Spleen (tissue), 11 donors: Measurements from ENCODE around the gene RNF128. TPM values are rescaled to one million over a fixed set of nuclear protein-coding genes. Genes with fewer than 3 reads are reported as not detected.

Source experiments
- DNase-seq: peaks from one replicate; pipeline ENCODE4 v3.0.0-alpha.2; 2020
- H3K27ac ChIP-seq, 8 donors: fragments of 200-600 bp; sonication (generic) in 7 of 8; 1 replicate in 4 of 8; 2 replicates in 4 of 8; pipeline versions ENCODE4 v1.5.0 to v1.8.0; 2016 to 2021; ENCODE audit warnings: inconsistent platforms in 4 of 8, mild to moderate bottlenecking in 4 of 8, moderate library complexity in 1 of 8
- H3K27me3 ChIP-seq, 7 donors: fragments of 200-600 bp; sonication (generic) in 6 of 7; replicated peaks in 1 of 7; 1 replicate in 4 of 7; 2 replicates in 3 of 7; pipeline versions ENCODE4 v1.5.0 to v1.8.0; 2016 to 2021; ENCODE audit warnings: inconsistent platforms in 3 of 7, mild to moderate bottlenecking in 1 of 7
- H3K36me3 ChIP-seq, 6 donors: fragments of 200-600 bp; sonication (generic) in 5 of 6; 1 replicate in 4 of 6; 2 replicates in 2 of 6; pipeline versions ENCODE4 v1.5.0 to v1.8.0; 2016 to 2021; ENCODE audit warnings: inconsistent platforms in 2 of 6
- H3K4me1 ChIP-seq, 6 donors: fragments of 200-600 bp; sonication (generic) in 5 of 6; 1 replicate in 3 of 6; 2 replicates in 3 of 6; pipeline versions ENCODE4 v1.5.0 to v1.8.0; 2016 to 2021; ENCODE audit warnings: inconsistent platforms in 3 of 6
- H3K4me3 ChIP-seq, 8 donors: fragments of 200-600 bp; sonication (generic) in 7 of 8; 1 replicate in 4 of 8; 2 replicates in 4 of 8; pipeline versions ENCODE4 v1.5.0 to v1.8.0; 2016 to 2021; ENCODE audit warnings: inconsistent platforms in 4 of 8, mild to moderate bottlenecking in 4 of 8, moderate library complexity in 2 of 8
- H3K9me3 ChIP-seq, 8 donors: fragments of 200-600 bp; sonication (generic) in 7 of 8; 1 replicate in 4 of 8; 2 replicates in 4 of 8; pipeline versions ENCODE4 v1.5.0 to v1.8.0; 2016 to 2021; ENCODE audit warnings: inconsistent platforms in 4 of 8
- CTCF ChIP-seq, 11 experiments: fragments of 200-600 bp in 7 of 11; fragments of 450-650 bp in 4 of 11; sonication (generic) in 4 of 11; IDR thresholded peaks in 8 of 11; conservative IDR thresholded peaks in 3 of 11; 1 replicate in 7 of 11; 2 replicates in 4 of 11; pipeline versions ENCODE4 v1.4.0 to v1.8.0; 2016 to 2021; ENCODE audit warnings: antibody characterized with exemption in 11 of 11, inconsistent platforms in 4 of 11, mild to moderate bottlenecking in 1 of 11
- POLR2A ChIP-seq, 3 donors: fragments of 450-650 bp; IDR thresholded peaks; one replicate each; pipeline ENCODE4 v1.5.1; 2017; ENCODE audit warnings: antibody characterized with exemption in 3 of 3, mild to moderate bottlenecking in 1 of 3
- POLR2AphosphoS5 ChIP-seq, 3 donors: sonication (generic); formaldehyde crosslinking; IDR thresholded peaks; one replicate each; pipeline ENCODE4 v1.5.1; 2017; ENCODE audit warnings: antibody characterized with exemption in 3 of 3
- WGBS, 5 donors: extraction: QIAGEN DNeasy Blood & Tissue Kit in 3 of 5; methylation state at CpG; one replicate each; pipeline versions ENCODE4 v1.1.5 to v1.1.7; 2013 to 2018; 5-methylcytosine and 5-hydroxymethylcytosine counted together
- intact Hi-C: fragments of 100-400 bp; cut with DNase I; formaldehyde crosslinking; loops from one replicate; pipeline ENCODE4 v1.15.0; 2023; ENCODE audit warnings: low total_unique reads
- polyA plus RNA-seq, 3 donors: library from polyadenylated mRNA; stranded (reverse); fragments of 200-250 nt; gene quantifications; one replicate each; pipeline ENCODE4 v1.2.1, GENCODE V29; 2013
- total RNA-seq, 7 donors: library from RNA; depleted of rRNA in 3 of 7; stranded (reverse); fragments of >200 nt in 3 of 7; fragmentation: NEBNext Ultra II Directional in 4 of 7; extraction: Animal tissue kit (Norgen Biotek cat#: 25700) in 4 of 7; gene quantifications; one replicate each; pipeline versions ENCODE4 v1.1.0 to v1.2.1, GENCODE V29; 2016 to 2021
- donor health status: healthy with polysubstance abuse.
- donor health status: DM: no; HTN: no; CAD: no; lungs with moderate emphysema.
- donor health status: DM: no; HTN: no; CAD: no.
- donor health status: Bipolar disorder and iron deficiency.
- donor health status: healthy.
- donor health status: DM: no; HTN: no; CAD: no.
- donor health status: DM: yes; HTN: yes; CAD: no.

RNF128 gene
- total and polyA plus RNA-seq, 10 donors: 0.10 to 0.60 TPM; not detected in 8

- H3K9me3 ChIP-seq: no peaks in the 10 kb centered on the region
- 78 to 88% (median 84%) methylated on average over 7 of the region's 7 CpGs for whole genome bisulfite sequencing, 5 donors
- H3K27ac ChIP-seq: no peak overlapping the region
- H3K36me3 ChIP-seq: no peaks in the 10 kb centered on the region
- H3K27me3 ChIP-seq: peaks cover 0 to 10% (median 0%) of the 10 kb centered on the region in 7 donors
- no peak for TF ChIP-seq POLR2A (IDR thresholded peaks at IDR 0.05)
- no peak for TF ChIP-seq POLR2AphosphoS5 (IDR thresholded peaks at IDR 0.05)
- TF ChIP-seq CTCF (IDR thresholded peaks at IDR 0.05 in 8 of 11, conservative IDR thresholded peaks at IDR 0.05 in 3 of 11): no peak
- no peak for DNase-seq
- H3K4me1 ChIP-seq: no peaks in the 10 kb centered on the region
- intact Hi-C loops: no loop called here
- H3K4me3 ChIP-seq: no peak overlapping the region
Measured at GRCh38 chrX:106692425-106693065, 34.0 kb upstream of the RNF128 start.

- Histone ChIP-seq H3K4me3 (no peak overlapping the region), H3K9me3 (no peaks in the 10 kb centered on the region), H3K27me3 (peaks cover 0 to 4% (median 0%) of the 10 kb centered on the region in 7 donors), H3K36me3 (no peaks in the 10 kb centered on the region), H3K4me1 (no peaks in the 10 kb centered on the region), H3K27ac (no peak overlapping the region)
- TF ChIP-seq POLR2A (IDR thresholded peaks at IDR 0.05): no peak
- no peak for TF ChIP-seq CTCF (IDR thresholded peaks at IDR 0.05 in 8 of 11, conservative IDR thresholded peaks at IDR 0.05 in 3 of 11)
- TF ChIP-seq POLR2AphosphoS5 (IDR thresholded peaks at IDR 0.05): no peak
- intact Hi-C loops: no loop called here
- no peak for DNase-seq
- WGBS, 5 donors: 39 to 67% (median 56%) methylated on average over 3 of the region's 3 CpGs
Measured at GRCh38 chrX:106696502-106696901, 30.0 kb upstream of the RNF128 start.

GRCh38 chrX:106698693-106699092 lies 27.8 kb upstream of the RNF128 start:
- no peak overlapping the region for H3K27ac ChIP-seq
- no peak for DNase-seq
- no peaks in the 10 kb centered on the region for H3K9me3 ChIP-seq
- 58 to 83% (median 60%) methylated on average over 3 of the region's 3 CpGs for WGBS, 5 donors
- intact Hi-C loops: no loop called here
- H3K4me1 ChIP-seq: no peaks in the 10 kb centered on the region
- no peak for TF ChIP-seq POLR2A (IDR thresholded peaks at IDR 0.05)
- TF ChIP-seq POLR2AphosphoS5 (IDR thresholded peaks at IDR 0.05): no peak
- no peak for TF ChIP-seq CTCF (IDR thresholded peaks at IDR 0.05 in 8 of 11, conservative IDR thresholded peaks at IDR 0.05 in 3 of 11)
- H3K36me3 ChIP-seq: no peaks in the 10 kb centered on the region
- H3K4me3 ChIP-seq: no peak overlapping the region
- peaks cover 0 to 9% (median 0%) of the 10 kb centered on the region in 7 donors for H3K27me3 ChIP-seq

GRCh38 chrX:106702636-106703035 lies 23.9 kb upstream of the RNF128 start:
- no peak for TF ChIP-seq POLR2A (IDR thresholded peaks at IDR 0.05)
- no peak for TF ChIP-seq POLR2AphosphoS5 (IDR thresholded peaks at IDR 0.05)
- no peak for TF ChIP-seq CTCF (IDR thresholded peaks at IDR 0.05 in 8 of 11, conservative IDR thresholded peaks at IDR 0.05 in 3 of 11)
- Histone ChIP-seq H3K27ac (no peak overlapping the region), H3K27me3 (peaks cover 0 to 7% (median 0%) of the 10 kb centered on the region in 7 donors), H3K36me3 (no peaks in the 10 kb centered on the region), H3K4me3 (no peak overlapping the region), H3K4me1 (no peaks in the 10 kb centered on the region), H3K9me3 (no peaks in the 10 kb centered on the region)
- WGBS, 5 donors: 64 to 90% (median 78%) methylated on average over 1 of the region's 1 CpG
- intact Hi-C loops: no loop called here
- DNase-seq: no peak
